HUES64 (cell line): ENCODE data around the gene SCAMP1.
"Not testable (repeated sequence)": the region's sequence is repeated elsewhere in the genome, so short reads cannot be mapped to it uniquely, and the experiment has no call there.

Source experiments
- H3K27ac ChIP-seq: 2 replicates; pipeline ENCODE4 v1.7.0; 2013; ENCODE audit warnings: low read depth, low read length, inconsistent platforms
- H3K27me3 ChIP-seq: 2 replicates; pipeline ENCODE4 v1.6.1; 2013; ENCODE audit warnings: mild to moderate bottlenecking, low read length; ENCODE audit not compliant: insufficient read depth
- H3K36me3 ChIP-seq: 2 replicates; pipeline ENCODE4 v1.6.1; 2013; ENCODE audit warnings: mild to moderate bottlenecking, low read length; ENCODE audit not compliant: insufficient read depth
- H3K4me1 ChIP-seq: 2 replicates; pipeline ENCODE4 v1.6.1; 2013; ENCODE audit warnings: mild to moderate bottlenecking, low read length, moderate library complexity; ENCODE audit not compliant: insufficient read depth
- H3K4me3 ChIP-seq: 2 replicates; pipeline ENCODE4 v1.5.1; 2013; ENCODE audit warnings: mild to moderate bottlenecking, low read length, moderate library complexity
- H3K9ac ChIP-seq: 2 replicates; pipeline ENCODE4 v1.6.1; 2013; ENCODE audit warnings: mild to moderate bottlenecking, low read depth, low read length
- H3K9me3 ChIP-seq: 2 replicates; pipeline ENCODE4 v1.6.1; 2013; ENCODE audit warnings: low read depth, low read length; ENCODE audit not compliant: insufficient read depth
- WGBS: fragments of 150-250, 120-280 bp; methylation state at CpG from one replicate; pipeline ENCODE4 v1.1.7; 2013; ENCODE audit warnings: missing lambda C conversion rate; 5-methylcytosine and 5-hydroxymethylcytosine counted together

Gene SCAMP1

GRCh38 chr5:78361631-78361993 is 1.2 kb downstream of the SCAMP1 start:
- H3K27ac ChIP-seq, result no peak overlapping the region
- peaks cover 10% of the 10 kb centered on the region; the same call in 1 of the 2 replicates for H3K4me1 ChIP-seq
- peak overlapping the region; percentile 95; the same call in 1 of the 2 replicates for H3K9ac ChIP-seq
- H3K4me3 ChIP-seq, result peak overlapping the region; percentile 97
- no peaks in the 10 kb centered on the region for H3K36me3 ChIP-seq
- H3K9me3 ChIP-seq, result no peaks in the 10 kb centered on the region
- WGBS, result 32% methylated on average over 3 of the region's 3 CpGs
- H3K27me3 ChIP-seq, result no peaks in the 10 kb centered on the region

- Histone ChIP-seq H3K36me3 (no peaks in the 10 kb centered on the region), H3K4me1 (peaks cover 10% of the 10 kb centered on the region; the same call in 1 of the 2 replicates), H3K27ac (no peak overlapping the region), H3K27me3 (no peaks in the 10 kb centered on the region), H3K9me3 (no peaks in the 10 kb centered on the region), H3K9ac (no peak overlapping the region), H3K4me3 (peak overlapping the region; percentile 97)
- WGBS, result 90% methylated on average over 3 of the region's 3 CpGs
Observed at GRCh38 chr5:78362220-78362619, 1.8 kb downstream of the SCAMP1 start.

GRCh38 chr5:78364005-78364404 is 3.6 kb downstream of the SCAMP1 start:
- Histone ChIP-seq H3K4me1 (peaks cover 10% of the 10 kb centered on the region; the same call in 1 of the 2 replicates), H3K36me3 (no peaks in the 10 kb centered on the region), H3K27me3 (no peaks in the 10 kb centered on the region), H3K9me3 (no peaks in the 10 kb centered on the region), H3K27ac (no peak overlapping the region), H3K9ac (no peak overlapping the region), H3K4me3 (no peak overlapping the region)
- 100% methylated on average over 1 of the region's 1 CpG for WGBS

GRCh38 chr5:78367318-78367991 is 7.0 kb downstream of the SCAMP1 start:
- Histone ChIP-seq H3K9ac (no peak overlapping the region), H3K27ac (no peak overlapping the region), H3K4me1 (peaks cover 2% of the 10 kb centered on the region; the same call in 1 of the 2 replicates), H3K27me3 (no peaks in the 10 kb centered on the region), H3K9me3 (no peaks in the 10 kb centered on the region), H3K4me3 (no peak overlapping the region), H3K36me3 (no peaks in the 10 kb centered on the region)
- 93% methylated on average over 6 of the region's 6 CpGs for WGBS

GRCh38 chr5:78369680-78370079 is 9.3 kb downstream of the SCAMP1 start:
- peaks cover 2% of the 10 kb centered on the region; the same call in 1 of the 2 replicates for H3K4me1 ChIP-seq
- no peaks in the 10 kb centered on the region for H3K9me3 ChIP-seq
- H3K9ac ChIP-seq, result no peak overlapping the region
- 92% methylated on average over 2 of the region's 2 CpGs for WGBS
- no peaks in the 10 kb centered on the region for H3K27me3 ChIP-seq
- no peak overlapping the region for H3K4me3 ChIP-seq
- H3K27ac ChIP-seq, result no peak overlapping the region
- H3K36me3 ChIP-seq, result no peaks in the 10 kb centered on the region

GRCh38 chr5:78373231-78373630 is 12.8 kb downstream of the SCAMP1 start:
- Histone ChIP-seq H3K27me3 (no peaks in the 10 kb centered on the region), H3K4me3 (no peak overlapping the region), H3K27ac (no peak overlapping the region), H3K9me3 (no peaks in the 10 kb centered on the region), H3K36me3 (no peaks in the 10 kb centered on the region), H3K4me1 (peaks cover 2% of the 10 kb centered on the region), H3K9ac (no peak overlapping the region)
- WGBS, result no CpG with 5 or more reads among the region's 1 CpG

GRCh38 chr5:78376315-78376714 is 15.9 kb downstream of the SCAMP1 start:
- Histone ChIP-seq H3K4me3 (no peak overlapping the region), H3K27me3 (no peaks in the 10 kb centered on the region), H3K4me1 (peaks cover 2% of the 10 kb centered on the region), H3K9ac (no peak overlapping the region), H3K36me3 (no peaks in the 10 kb centered on the region), H3K27ac (no peak overlapping the region), H3K9me3 (no peaks in the 10 kb centered on the region)
- 98% methylated on average over 3 of the region's 3 CpGs for WGBS

GRCh38 chr5:78377056-78377717 is 16.8 kb downstream of the SCAMP1 start:
- Histone ChIP-seq H3K27me3 (no peaks in the 10 kb centered on the region), H3K9me3 (no peaks in the 10 kb centered on the region), H3K4me1 (no peaks in the 10 kb centered on the region; the same call in 1 of the 2 replicates), H3K4me3 (no peak overlapping the region), H3K9ac (no peak overlapping the region), H3K27ac (no peak overlapping the region), H3K36me3 (no peaks in the 10 kb centered on the region)
- WGBS, result 93% methylated on average over 3 of the region's 3 CpGs

GRCh38 chr5:78377718-78378105 is 17.3 kb downstream of the SCAMP1 start:
- Histone ChIP-seq H3K4me3 (no peak overlapping the region), H3K36me3 (no peaks in the 10 kb centered on the region), H3K4me1 (no peaks in the 10 kb centered on the region; the same call in 1 of the 2 replicates), H3K9me3 (no peaks in the 10 kb centered on the region), H3K9ac (no peak overlapping the region), H3K27me3 (no peaks in the 10 kb centered on the region), H3K27ac (no peak overlapping the region)
- 94% methylated on average over 4 of the region's 4 CpGs for WGBS

- WGBS, result 89% methylated on average over 11 of the region's 11 CpGs
- peaks cover 32% of the 10 kb centered on the region for H3K9me3 ChIP-seq
- H3K4me3 ChIP-seq, result no peak overlapping the region
- H3K27me3 ChIP-seq, result no peaks in the 10 kb centered on the region
- H3K36me3 ChIP-seq, result peaks cover 19% of the 10 kb centered on the region
- no peak overlapping the region for H3K9ac ChIP-seq
- H3K4me1 ChIP-seq, result no peaks in the 10 kb centered on the region
- H3K27ac ChIP-seq, result no peak overlapping the region
Observed at GRCh38 chr5:78387468-78388153, 27.2 kb downstream of the SCAMP1 start.

GRCh38 chr5:78391357-78391756 is 30.9 kb downstream of the SCAMP1 start:
- not testable (repeated sequence) for H3K4me3 ChIP-seq, H3K9ac ChIP-seq, H3K27ac ChIP-seq, H3K4me1 ChIP-seq, H3K27me3 ChIP-seq
- Histone ChIP-seq H3K36me3 (peaks cover 19% of the 10 kb centered on the region), H3K9me3 (peaks cover 26% of the 10 kb centered on the region)
- WGBS, result 97% methylated on average over 24 of the region's 28 CpGs
